CD4-positive, alpha-beta T cell treated with Interleukin-21 for 1 hour (primary cell): ENCODE data around the gene WDFY1.
"Not testable (repeated sequence)": the region's sequence is repeated elsewhere in the genome, so short reads cannot be mapped to it uniquely, and the experiment has no call there.

Source experiments
- DNase-seq: peaks from one replicate; pipeline ENCODE4 v3.0.0-alpha.2; 2020

Gene WDFY1

GRCh38 chr2:223890721-223891120 lies 54.4 kb downstream of the WDFY1 start:
- no peak for DNase-seq

GRCh38 chr2:223889229-223889628 lies 55.9 kb downstream of the WDFY1 start:
- no peak for DNase-seq

GRCh38 chr2:223888251-223888650 lies 56.9 kb downstream of the WDFY1 start:
- no peak for DNase-seq

- DNase-seq: no peak
These were observed 58.0 kb downstream of the WDFY1 start for GRCh38 chr2:223887127-223887526.

- no peak for DNase-seq
These were observed 58.4 kb downstream of the WDFY1 start for GRCh38 chr2:223886726-223887125.

- DNase-seq: no peak
These were observed 60.7 kb downstream of the WDFY1 start for GRCh38 chr2:223884399-223884798.

- DNase-seq: no peak
These were observed 62.4 kb downstream of the WDFY1 start for GRCh38 chr2:223882715-223883114.

- no peak for DNase-seq
These were observed 64.3 kb downstream of the WDFY1 start for GRCh38 chr2:223880796-223881195.

- no peak for DNase-seq
These were observed 67.3 kb downstream of the WDFY1 start for GRCh38 chr2:223877721-223878410.

GRCh38 chr2:223873672-223874071 lies 71.5 kb downstream of the WDFY1 start:
- no peak for DNase-seq

GRCh38 chr2:223872772-223873171 lies 72.4 kb downstream of the WDFY1 start:
- DNase-seq: not testable (repeated sequence)

- not testable (repeated sequence) for DNase-seq
These were observed 73.5 kb downstream of the WDFY1 start for GRCh38 chr2:223871661-223872060.

- DNase-seq: no peak
These were observed 74.1 kb downstream of the WDFY1 start for GRCh38 chr2:223870840-223871611.

GRCh38 chr2:223868005-223868404 lies 77.1 kb downstream of the WDFY1 start:
- DNase-seq: no peak

GRCh38 chr2:223865907-223866508 lies 79.1 kb downstream of the WDFY1 start:
- DNase-seq: peak; percentile 15

GRCh38 chr2:223865124-223865523 lies 80.0 kb downstream of the WDFY1 start:
- peak; percentile 63 for DNase-seq

GRCh38 chr2:223863491-223863890 lies 81.6 kb downstream of the WDFY1 start:
- DNase-seq: no peak

- no peak for DNase-seq
These were observed 84.1 kb downstream of the WDFY1 start for GRCh38 chr2:223860809-223861738.

GRCh38 chr2:223859070-223859469 lies 86.1 kb downstream of the WDFY1 start:
- DNase-seq: no peak

- DNase-seq: no peak
These were observed 88.6 kb downstream of the WDFY1 start for GRCh38 chr2:223856584-223856983.

- no peak for DNase-seq
These were observed 89.1 kb downstream of the WDFY1 start for GRCh38 chr2:223856021-223856420.

- DNase-seq: no peak
These were observed 89.7 kb downstream of the WDFY1 start for GRCh38 chr2:223855426-223855825.

GRCh38 chr2:223854741-223855140 lies 90.4 kb downstream of the WDFY1 start:
- no peak for DNase-seq
